Vagina (tissue), 2 donors: ENCODE data around the gene LSM6.

Source experiments
- POLR2A ChIP-seq, 2 donors: fragments of 450-650 bp; IDR thresholded peaks; one replicate each; pipeline ENCODE4 v1.6.1; 2017; ENCODE audit warnings: antibody characterized with exemption in 2 of 2, mild to moderate bottlenecking in 2 of 2, moderate library complexity in 2 of 2
- TF ChIP-seq, protein P1 (sequence below), 3 experiments: fragments of 450-650 bp in 2 of 3; fragments of 200-600 bp in 1 of 3; sonication (generic) in 1 of 3; IDR thresholded peaks; one replicate each; pipeline ENCODE4 v1.5.1; 2017 to 2019; ENCODE audit warnings: antibody characterized with exemption in 3 of 3, mild to moderate bottlenecking in 2 of 3, moderate library complexity in 2 of 3

DNA sequence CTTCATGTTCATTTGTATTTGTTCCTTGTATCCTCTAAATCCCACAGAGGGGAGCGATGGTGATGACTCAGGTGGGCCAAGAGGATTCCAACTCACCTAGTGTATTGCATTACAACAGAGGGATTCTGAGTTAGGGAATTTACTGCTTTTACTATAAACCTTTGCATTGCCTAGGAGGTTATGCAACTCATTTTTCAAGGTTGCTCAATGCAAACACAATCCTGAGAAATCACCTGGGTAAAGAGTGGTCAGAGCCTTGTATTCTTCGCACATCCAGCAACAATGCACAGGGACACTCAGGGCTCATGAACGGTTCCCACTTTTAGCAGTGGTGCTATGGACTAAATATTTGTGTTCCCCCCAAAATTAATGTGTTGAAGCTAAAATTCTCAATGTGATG lies 28.6 kb upstream of the LSM6 start:
- no peak for TF ChIP-seq POLR2A (IDR thresholded peaks at IDR 0.05)
- TF ChIP-seq, protein P1, sequence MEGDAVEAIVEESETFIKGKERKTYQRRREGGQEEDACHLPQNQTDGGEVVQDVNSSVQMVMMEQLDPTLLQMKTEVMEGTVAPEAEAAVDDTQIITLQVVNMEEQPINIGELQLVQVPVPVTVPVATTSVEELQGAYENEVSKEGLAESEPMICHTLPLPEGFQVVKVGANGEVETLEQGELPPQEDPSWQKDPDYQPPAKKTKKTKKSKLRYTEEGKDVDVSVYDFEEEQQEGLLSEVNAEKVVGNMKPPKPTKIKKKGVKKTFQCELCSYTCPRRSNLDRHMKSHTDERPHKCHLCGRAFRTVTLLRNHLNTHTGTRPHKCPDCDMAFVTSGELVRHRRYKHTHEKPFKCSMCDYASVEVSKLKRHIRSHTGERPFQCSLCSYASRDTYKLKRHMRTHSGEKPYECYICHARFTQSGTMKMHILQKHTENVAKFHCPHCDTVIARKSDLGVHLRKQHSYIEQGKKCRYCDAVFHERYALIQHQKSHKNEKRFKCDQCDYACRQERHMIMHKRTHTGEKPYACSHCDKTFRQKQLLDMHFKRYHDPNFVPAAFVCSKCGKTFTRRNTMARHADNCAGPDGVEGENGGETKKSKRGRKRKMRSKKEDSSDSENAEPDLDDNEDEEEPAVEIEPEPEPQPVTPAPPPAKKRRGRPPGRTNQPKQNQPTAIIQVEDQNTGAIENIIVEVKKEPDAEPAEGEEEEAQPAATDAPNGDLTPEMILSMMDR (IDR thresholded peaks at IDR 0.05): no peak
